ENCODE measurements around the gene AMPH. TPM values are rescaled to one million over a fixed set of nuclear protein-coding genes. Genes with fewer than 3 reads are reported as not detected.

The AMPH gene
- total RNA-seq, 1 donor from 2014 or later, result 31.0 TPM

DNA sequence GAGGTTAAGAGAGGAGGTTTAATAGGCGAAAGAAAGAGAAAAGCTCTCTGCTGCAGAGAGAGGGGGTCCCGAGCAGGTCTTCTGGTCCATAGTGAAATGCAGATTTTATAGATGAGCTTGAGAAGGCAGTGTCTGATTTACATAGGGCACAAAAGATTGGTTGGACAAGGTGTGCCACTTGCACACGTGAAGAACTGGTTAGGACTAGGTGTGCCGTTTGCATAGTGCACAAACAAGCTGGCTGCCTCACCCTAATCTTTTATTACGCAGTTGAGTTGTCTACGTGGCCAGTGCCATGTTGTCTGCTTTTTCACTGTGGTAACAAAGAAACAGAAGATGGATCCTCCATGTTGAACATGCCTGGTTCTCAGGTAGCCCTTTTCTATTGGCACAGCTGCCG, 82.6 kb downstream of the AMPH start:
- no peak for DNase-seq (ENCODE audit: low spot score in 2 of 2)
- no peak for FAIRE-seq

DNA sequence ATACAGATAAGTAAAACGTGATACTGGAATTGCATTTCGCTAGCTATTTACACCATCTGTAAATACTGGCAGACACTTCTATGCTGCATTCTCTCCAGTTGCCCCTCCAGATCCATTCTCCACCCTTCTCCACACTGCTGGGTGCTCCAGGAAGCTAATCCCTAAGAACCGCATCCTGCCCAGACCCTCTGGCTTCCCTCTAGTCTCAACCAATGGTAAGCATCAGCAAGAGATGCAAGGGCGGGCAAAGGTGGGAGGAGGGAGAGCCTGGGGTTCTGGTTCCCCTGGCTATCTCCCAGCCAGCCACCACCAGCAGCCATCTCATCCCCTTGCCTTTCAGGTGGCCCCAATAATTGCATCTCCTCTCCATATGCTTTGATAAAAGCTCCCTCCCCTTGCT, 84.4 kb downstream of the AMPH start:
- DNase-seq (ENCODE audit: low spot score in 2 of 2) (no peak), FAIRE-seq (no peak)

DNA sequence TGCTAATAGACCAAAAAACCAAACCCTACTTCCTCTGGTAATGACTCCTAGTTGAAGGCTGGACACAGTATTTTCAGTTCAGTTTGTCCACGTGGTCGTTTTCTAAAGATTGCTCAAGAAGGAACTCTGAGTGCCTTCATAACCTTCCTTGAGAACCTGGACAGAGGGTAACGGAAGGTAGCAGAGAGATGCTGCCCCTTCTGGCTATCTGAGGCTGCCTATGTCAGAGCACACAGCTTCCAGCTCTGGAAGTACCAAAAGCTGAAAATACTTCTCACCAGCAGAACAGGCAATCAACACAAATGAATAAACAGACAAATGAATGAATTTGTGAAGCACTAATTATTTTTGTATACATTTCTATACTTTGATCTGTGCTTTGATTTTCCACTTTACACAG, 85.2 kb downstream of the AMPH start:
- FAIRE-seq (no peak), DNase-seq (ENCODE audit: low spot score in 2 of 2) (no peak)

DNA sequence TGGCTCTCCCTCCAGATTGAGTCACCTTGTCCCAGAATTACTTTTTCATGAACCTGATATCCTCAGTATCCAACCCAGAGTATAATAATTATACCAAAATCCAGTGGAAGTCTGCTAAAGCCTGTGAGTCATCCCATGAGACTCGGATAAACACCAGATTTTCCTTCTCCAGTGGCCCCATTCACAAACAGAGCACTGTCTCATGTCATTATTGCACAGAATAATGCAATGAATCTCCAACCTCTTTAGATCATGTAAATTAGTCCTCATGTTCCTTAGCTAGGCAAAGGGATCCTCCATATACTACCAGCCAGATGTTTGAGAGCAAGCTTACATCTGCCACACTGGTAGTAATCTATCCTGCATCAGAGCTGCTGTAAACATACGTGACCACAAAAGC, 89.0 kb downstream of the AMPH start:
- DNase-seq (ENCODE audit: low spot score in 2 of 2) (no peak), FAIRE-seq (no peak)

DNA sequence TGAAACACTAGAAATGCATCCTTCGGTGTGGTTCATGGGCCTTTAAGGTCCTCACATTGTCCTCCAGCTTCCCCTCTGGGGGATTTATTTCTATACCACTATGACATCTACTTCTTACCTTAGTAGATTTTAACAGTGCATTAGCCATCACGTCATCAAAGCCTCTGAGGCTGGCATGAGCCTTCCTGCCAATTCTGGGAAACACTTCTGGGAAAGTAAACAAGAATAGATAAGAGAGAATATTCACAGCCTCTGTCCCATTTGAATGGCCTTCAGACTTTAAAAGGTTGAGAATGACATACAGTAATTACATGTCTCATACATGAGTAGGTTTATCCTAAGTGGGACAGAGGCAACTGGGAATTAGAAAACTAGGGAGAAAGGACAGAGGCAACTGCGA, 89.7 kb downstream of the AMPH start:
- FAIRE-seq, result no peak
- no peak for DNase-seq (ENCODE audit: low spot score in 2 of 2)

DNA sequence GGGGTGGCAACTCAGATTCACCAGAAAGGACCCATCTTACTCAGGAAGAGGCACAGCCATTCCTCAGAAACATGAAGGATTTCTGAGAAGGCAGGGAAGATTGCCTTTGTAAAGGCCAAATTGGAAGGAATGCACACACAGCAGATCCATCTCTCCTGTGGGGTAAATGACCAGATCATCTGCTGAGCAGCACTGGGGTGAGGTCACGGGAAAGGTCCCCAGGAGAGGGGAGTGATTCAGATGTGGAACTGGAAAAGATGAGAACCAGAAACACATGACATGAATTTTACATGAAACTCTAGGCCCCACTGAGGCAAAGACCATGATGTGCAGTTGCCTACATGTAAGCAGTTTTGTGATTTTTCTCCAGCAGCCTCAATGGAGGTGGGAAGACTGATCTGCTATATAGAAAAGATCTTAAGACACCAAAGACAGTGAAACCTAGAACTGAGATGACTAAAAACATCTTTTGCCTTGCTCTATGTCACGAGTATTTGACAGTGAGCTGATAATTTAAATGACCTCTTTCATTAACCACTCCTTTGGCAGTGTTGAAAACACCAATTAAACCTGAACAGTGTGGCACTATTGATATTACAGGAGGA, 91.6 kb downstream of the AMPH start:
- FAIRE-seq, result no peak
- DNase-seq (ENCODE audit: low spot score in 2 of 2), result no peak

DNA sequence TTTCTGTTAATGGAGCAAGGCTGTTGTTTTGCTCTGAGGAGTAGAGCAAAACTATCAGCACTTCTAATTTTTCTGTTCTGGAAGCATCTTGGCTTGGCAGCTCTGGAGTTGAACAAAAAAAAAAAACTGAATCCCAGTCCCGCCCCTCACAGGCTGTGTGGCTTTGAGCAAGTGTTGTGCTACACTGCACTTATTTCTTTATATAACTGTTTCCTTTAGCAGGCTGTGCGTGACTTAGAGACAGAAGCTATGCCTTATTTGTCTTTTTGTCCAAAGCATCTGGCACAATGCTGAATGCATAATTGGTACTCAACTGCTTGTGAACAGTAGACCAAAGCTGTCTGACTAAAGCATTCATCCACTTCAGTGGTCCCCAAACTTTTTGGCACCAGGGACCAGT, 96.1 kb downstream of the AMPH start:
- DNase-seq (ENCODE audit: low spot score in 2 of 2) (no peak), FAIRE-seq (no peak)

DNA sequence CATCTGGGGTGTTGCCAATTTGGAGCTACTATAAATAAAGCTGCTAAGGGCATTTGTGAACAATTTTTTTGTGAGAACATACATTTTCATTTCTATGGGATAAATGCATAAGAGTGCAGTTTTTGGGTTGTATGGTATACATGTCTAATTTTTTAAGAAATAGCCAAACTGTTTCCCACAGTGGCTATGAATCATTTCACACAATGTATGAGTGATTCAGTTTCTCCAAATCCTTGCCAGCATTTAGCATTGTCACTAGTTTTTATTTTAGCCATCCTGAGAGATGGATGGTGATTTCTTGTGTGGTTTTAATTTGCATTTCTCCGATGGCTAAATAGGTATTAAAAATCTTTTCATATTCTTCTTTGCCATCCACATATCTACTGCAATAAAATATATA, 105.3 kb downstream of the AMPH start:
- FAIRE-seq (no peak), DNase-seq (ENCODE audit: low spot score in 2 of 2) (no peak)

DNA sequence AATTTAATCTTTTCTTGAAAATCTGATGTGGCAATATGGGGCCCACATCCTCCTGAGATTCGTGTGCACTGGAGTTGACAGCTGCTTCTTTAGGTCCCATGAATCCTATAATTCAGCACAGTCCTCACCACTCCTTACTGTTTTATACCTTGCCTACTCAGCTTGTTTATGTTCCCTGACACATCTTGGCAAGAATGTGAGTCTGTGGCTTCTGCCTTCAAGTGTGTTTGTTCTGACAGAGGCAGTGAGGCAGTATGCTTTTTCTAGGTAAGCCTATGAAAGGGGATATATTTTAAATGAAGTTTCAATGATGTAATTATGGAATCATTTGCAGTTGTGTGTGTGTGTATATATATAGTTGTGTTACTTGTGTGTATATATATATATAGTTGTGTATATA, 106.4 kb downstream of the AMPH start:
- FAIRE-seq (no peak), DNase-seq (ENCODE audit: low spot score in 2 of 2) (no peak)

DNA sequence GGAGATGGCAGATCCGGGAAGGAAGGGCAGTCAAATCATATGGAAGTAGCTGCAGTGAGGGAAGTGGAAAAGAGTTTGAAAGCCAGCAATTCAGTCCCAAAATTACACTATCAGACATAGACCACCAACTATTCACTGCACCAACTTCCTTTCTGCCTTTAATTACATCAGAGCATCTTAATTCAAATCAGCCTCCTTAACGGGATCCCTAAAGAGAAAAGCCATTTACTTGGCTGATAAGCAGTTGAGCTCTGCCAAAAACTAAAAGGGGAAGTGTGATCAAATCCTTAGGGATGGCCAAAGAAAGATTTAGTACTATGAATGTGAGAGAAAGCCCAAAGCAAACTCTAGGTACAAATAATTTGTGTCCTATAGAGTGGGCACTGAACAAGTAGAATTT, 110.4 kb downstream of the AMPH start:
- DNase-seq (ENCODE audit: low spot score in 2 of 2) (no peak), FAIRE-seq (no peak)

DNA sequence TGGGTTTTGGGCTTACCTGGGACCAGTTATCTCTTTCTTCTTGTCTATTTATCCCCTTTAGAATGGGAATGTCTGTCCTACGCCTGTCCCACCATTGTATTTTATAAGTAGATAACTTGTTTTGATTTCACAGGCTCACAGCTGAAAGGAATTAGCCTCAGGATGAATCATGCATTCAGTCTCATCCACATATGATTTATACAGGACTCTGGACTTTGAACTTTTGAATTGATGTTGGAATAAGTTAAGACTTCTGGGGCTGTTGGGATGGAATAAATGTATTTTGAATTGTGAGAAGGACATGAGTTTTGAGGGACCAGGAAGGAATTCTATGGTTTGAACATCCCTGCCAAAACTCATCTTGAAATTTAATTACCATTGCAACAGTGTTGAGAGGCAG, 112.6 kb downstream of the AMPH start:
- DNase-seq (ENCODE audit: low spot score in 2 of 2) (no peak), FAIRE-seq (no peak)

DNA sequence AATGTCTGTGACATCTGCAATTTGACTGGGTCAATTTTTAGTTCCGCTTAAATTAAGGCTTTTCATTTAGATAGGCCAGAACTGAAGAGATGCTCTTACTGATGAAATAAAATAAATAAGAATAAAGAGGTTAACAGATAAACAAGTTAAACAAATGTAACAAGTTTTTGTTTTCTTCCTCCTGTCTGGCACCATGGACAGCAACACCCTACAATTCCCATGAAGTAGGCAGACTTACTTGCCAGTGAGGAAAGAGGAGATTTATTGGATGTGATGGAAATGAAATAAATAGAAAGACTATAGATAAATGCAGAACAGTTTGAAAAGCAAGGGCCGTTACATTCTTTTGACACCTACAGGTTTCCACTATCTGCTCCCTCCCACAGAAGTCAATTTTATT, 118.5 kb downstream of the AMPH start:
- DNase-seq (ENCODE audit: low spot score in 2 of 2), result no peak
- no peak for FAIRE-seq

DNA sequence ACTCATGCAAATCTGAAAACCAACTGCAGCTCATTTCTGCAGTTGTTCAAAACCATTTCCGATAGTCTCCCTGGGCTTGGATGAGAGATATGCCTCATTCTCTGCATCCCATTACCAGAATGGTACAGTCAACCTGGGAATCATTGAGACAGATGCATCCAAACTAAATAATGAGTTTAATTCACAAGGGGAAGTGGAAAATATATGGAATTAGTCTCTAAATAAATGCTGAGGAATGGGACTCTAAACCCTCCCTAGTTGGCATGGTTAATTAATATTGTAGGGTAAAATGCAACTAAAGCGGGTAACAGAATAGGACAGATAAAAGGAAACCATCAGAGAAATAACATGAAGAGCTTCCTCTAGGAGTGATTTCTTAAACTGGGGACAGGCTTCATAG, 118.9 kb downstream of the AMPH start:
- no peak for FAIRE-seq

DNA sequence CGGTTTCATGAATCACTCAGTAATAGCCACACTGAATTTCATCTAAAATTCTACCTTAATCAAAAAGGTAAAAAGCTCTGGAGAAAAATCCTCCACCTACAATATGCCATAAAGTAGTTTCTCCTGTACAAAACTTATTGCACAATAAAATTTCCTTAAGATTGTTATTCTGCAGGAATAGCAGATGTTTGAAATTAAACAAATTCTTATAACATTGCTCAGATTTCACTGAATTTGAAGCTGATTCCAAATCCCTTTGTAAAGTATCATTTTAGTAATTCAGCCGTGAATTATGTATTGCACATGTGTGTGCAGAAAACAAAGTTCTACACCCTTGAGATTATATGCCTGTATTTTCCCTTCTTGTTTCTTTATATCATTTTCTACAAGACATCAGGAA, 123.8 kb downstream of the AMPH start:
- DNase-seq (ENCODE audit: low spot score in 2 of 2) (no peak), FAIRE-seq (no peak)

More for the DNA sequence above, 118.9 kb downstream of the AMPH start:
- no peak for DNase-seq (ENCODE audit: low spot score in 2 of 2)

DNA sequence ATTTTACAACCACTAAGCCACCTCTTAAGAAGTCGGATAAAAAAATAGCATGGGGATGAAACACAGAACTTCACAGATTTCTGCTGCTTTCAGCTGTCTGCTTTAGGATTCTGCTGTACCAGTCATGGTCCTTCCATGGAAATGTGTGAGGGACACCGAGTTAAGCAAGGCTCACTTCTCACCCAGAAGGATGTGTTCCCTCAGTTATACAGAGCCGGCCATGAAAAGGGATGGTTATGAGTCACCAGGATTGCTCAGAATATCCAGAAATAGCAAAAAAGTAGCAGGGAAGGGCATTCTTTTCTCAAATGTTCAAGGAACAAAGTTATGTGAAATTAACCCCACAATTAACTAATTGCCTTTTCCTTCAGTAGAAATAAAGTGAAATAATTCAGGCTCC, 124.4 kb downstream of the AMPH start:
- DNase-seq (ENCODE audit: low spot score in 2 of 2), result no peak
- FAIRE-seq, result no peak

DNA sequence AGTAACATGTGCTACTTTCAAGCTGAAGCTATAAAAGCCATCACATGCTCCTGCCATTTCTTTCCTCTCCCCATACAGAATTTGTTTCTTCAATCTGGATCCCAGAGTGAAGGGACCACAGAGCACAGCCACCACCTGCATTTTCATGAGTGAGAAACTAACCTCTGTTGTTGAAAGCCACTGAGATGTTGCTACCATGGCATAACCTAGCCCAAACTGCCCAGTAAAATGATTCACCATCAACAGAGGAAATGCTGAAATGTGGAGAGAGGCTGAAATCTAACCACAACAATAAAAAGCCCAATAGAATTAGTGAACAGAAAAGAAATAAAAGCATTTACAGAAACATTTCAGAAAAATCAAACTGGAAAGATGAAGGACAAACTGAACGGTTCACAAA, 125.2 kb downstream of the AMPH start:
- no peak for FAIRE-seq
- no peak for DNase-seq (ENCODE audit: low spot score in 2 of 2)

DNA sequence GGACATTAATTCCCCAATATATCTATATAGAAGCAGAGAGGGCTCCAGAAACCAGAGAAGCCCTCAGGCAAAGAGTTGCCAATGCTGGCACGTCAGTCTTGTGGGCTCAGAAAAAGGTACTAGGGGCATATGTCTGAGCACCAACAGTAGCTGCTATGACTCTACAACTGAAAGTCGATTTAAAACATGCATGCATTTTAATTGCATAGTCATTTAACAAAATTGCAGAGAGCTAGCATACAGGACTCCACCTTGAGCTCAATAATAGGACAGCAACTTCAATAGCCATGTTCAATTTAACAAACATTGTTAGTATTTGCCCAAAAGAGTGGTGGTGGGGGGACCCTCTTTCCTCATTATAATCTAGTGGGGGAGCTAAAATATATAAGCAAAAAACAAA, 126.5 kb downstream of the AMPH start:
- DNase-seq (ENCODE audit: low spot score in 2 of 2) (no peak), FAIRE-seq (no peak)

DNA sequence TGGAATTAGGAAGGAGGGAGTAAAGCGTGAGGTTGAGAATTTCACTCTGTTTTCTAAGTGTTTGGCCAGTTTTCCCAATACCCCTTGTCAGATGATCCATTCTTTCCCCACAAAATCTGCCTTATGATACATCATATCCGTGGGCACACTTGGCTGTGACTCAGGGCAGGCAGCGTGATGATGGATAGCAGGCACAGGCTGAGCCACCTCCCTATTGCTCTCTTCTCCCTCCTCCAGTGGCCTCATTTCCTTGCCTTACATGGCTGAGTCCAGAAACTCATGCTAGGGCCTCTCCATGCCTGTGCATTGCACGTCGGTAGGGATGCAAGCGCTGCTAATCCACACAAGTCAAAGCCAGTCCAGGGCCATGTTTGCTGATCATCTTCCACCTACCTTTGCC, 128.3 kb downstream of the AMPH start:
- DNase-seq (ENCODE audit: low spot score in 2 of 2) (no peak), FAIRE-seq (no peak)

DNA sequence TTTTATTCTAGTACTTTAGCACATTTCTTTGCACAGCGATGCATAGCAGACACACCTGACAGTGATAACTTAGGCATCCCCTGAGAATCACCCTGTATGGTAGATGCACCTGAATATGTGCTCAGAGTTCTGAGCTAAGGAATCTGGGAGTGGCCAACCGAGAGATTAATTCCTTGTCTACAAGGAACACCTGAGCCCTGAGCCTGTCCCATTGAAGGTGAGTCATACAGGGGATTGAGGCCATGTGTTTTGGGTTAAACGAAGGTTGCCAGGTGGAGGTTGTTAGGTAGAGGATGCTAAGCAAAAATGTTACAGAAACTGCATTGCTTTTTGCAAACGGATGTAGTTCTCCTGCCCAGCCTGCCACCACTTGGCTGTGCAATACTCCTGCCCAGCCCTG, 128.9 kb downstream of the AMPH start:
- no peak for FAIRE-seq

DNA sequence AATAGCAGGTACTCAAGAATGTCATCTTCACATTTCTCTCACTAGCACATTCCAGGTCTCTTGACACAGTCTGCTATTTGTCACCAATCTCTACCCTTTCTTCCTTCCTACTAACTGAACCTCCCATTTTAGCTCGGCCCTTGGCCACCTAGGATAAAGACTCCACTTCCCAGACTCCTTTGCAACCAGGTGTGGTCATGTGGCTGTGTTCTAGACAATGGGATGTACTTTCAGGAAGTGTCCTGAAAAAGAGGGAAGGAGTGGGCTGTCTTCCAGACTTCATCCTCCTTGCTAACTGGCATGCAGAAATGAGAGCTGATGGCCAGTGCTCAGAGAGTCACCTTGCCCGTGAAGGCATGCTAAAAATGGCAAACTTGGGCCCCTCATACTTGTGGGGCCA, 139.2 kb downstream of the AMPH start:
- DNase-seq (ENCODE audit: low spot score in 2 of 2) (no peak), FAIRE-seq (no peak)

More for the DNA sequence above, 128.9 kb downstream of the AMPH start:
- no peak for DNase-seq (ENCODE audit: low spot score in 2 of 2)

DNA sequence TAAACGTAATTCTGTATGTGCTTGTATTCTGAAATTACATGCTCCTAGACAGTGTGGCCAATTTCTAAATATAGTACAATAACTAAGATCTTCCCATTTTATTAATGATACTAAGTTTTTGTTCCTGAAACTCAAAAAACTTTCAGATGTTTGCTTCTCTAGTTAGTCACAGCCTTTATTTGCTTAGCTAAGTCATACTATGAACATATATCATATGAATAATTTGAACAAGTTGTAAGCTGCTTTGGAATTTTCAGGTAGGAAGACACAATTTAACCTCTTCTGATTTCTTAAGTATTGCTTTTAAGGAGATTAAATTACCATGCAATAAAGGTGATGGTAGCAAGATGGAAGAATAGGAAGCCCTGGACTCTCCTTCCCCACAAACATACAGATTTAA, 148.7 kb downstream of the AMPH start:
- DNase-seq (ENCODE audit: low spot score in 2 of 2), result no peak
- no peak for FAIRE-seq

DNA sequence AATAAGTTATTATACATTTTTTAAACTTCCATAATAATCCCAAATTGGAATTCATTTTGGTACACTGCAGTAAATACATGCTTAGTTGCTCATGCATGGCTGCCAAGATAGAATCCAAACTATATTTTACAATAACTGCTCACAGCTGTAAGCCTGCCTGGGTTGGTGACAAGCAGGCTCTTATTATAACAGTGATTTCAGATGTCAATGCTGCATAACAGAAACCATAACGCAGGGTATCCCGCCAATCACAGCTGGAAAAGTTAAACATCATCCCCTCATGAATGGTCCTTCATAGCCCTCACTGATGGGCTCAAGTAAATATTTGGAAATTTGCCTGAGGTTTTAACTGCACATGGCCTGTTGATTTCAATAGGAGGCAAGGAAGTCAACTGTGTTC, 149.8 kb downstream of the AMPH start:
- no peak for DNase-seq (ENCODE audit: low spot score in 2 of 2)
- no peak for FAIRE-seq

DNA sequence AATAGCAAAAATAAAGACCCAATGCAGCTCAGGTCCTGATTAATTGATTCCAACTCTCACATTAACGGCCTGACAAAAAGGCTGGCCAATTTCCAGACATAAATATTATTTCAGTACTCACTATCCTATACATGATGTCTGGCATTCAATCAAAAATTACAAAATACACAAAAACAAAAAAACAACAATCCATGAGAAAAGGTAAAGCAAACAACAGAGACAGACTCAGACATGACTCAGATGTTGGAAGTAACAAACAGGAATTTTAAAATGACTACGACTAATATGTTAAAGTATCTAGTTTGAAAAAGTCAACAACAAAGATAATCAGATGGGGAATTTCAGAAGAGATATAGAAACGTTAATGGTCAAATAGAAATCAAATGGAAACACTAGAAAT, 152.8 kb downstream of the AMPH start:
- DNase-seq (ENCODE audit: low spot score in 2 of 2) (no peak), FAIRE-seq (no peak)

Measured in frontal cortex (tissue), 4 donors.